ENCODE results near the gene SCO1. TPM values are rescaled to one million over a fixed set of nuclear protein-coding genes. Genes with fewer than 3 reads are reported as not detected.

Gene SCO1
- total and polyA plus RNA-seq, 2 donors (not counting 1 experiment from before 2014, with no cell fraction given): 16.7 to 56.6 TPM

GRCh38 chr17:10718547-10718946 lies 21.2 kb upstream of the SCO1 start:
- Histone ChIP-seq H3K9ac (ENCODE audit: insufficient read depth, low read length) (no peak overlapping the region), H3K27ac (ENCODE audit: insufficient read depth, low read length) (no peak overlapping the region), H3K27me3 (ENCODE audit: control insufficient read depth, insufficient read depth, low read length) (no peaks in the 10 kb centered on the region), H4K20me1 (ENCODE audit: control insufficient read depth, extremely low read depth, insufficient read depth, low read length) (no peaks in the 10 kb centered on the region), H2AFZ (ENCODE audit: low read length) (no peak overlapping the region), H3K4me3 (replicated peaks in 1 of 4; ENCODE audit: control extremely low read depth in 1 of 4, insufficient read depth in 1 of 4, low read depth in 3 of 4, low read length in 4 of 4) (no peak overlapping the region), H3K79me2 (ENCODE audit: control insufficient read depth, insufficient read depth, low read length) (no peaks in the 10 kb centered on the region), H3K36me3 (ENCODE audit: control insufficient read depth, insufficient read depth, low read length) (no peaks in the 10 kb centered on the region), H3K4me1 (ENCODE audit: control insufficient read depth, extremely low read depth, insufficient read depth, low read length) (no peaks in the 10 kb centered on the region), H3K4me2 (ENCODE audit: extremely low read depth, insufficient read depth, low read length) (no peak overlapping the region), H3K9me3 (ENCODE audit: control insufficient read depth, insufficient read depth, low read depth, low read length) (no peaks in the 10 kb centered on the region)
- TF ChIP-seq CTCF (conservative IDR thresholded peaks at IDR 0.05 in 1 of 2, IDR thresholded peaks at IDR 0.05 in 1 of 2; ENCODE audit: low read depth in 1 of 2, low read length in 2 of 2) (no peak), EZH2 (IDR thresholded peaks at IDR 0.05; ENCODE audit: low read length, missing control alignments) (no peak)
- no peak for DNase-seq (ENCODE audit: low read depth in 2 of 2)

- no peaks in the 10 kb centered on the region for H4K20me1 ChIP-seq (ENCODE audit: control insufficient read depth, extremely low read depth, insufficient read depth, low read length)
- TF ChIP-seq EZH2 (IDR thresholded peaks at IDR 0.05; ENCODE audit: low read length, missing control alignments) (no peak), CTCF (conservative IDR thresholded peaks at IDR 0.05 in 1 of 2, IDR thresholded peaks at IDR 0.05 in 1 of 2; ENCODE audit: low read depth in 1 of 2, low read length in 2 of 2) (no peak)
Measured at GRCh38 chr17:10716218-10716617, 18.9 kb upstream of the SCO1 start.

GRCh38 chr17:10713318-10713717 lies 16.0 kb upstream of the SCO1 start:
- Histone ChIP-seq H4K20me1 (ENCODE audit: control insufficient read depth, extremely low read depth, insufficient read depth, low read length) (no peaks in the 10 kb centered on the region), H3K4me2 (ENCODE audit: extremely low read depth, insufficient read depth, low read length) (no peak overlapping the region), H3K79me2 (ENCODE audit: control insufficient read depth, insufficient read depth, low read length) (no peaks in the 10 kb centered on the region), H3K9ac (ENCODE audit: insufficient read depth, low read length) (no peak overlapping the region), H3K27me3 (ENCODE audit: control insufficient read depth, insufficient read depth, low read length) (no peaks in the 10 kb centered on the region), H3K36me3 (ENCODE audit: control insufficient read depth, insufficient read depth, low read length) (peaks cover 7% of the 10 kb centered on the region), H2AFZ (ENCODE audit: low read length) (no peak overlapping the region), H3K4me3 (replicated peaks in 1 of 4; ENCODE audit: control extremely low read depth in 1 of 4, insufficient read depth in 1 of 4, low read depth in 3 of 4, low read length in 4 of 4) (no peak overlapping the region), H3K27ac (ENCODE audit: insufficient read depth, low read length) (no peak overlapping the region), H3K4me1 (ENCODE audit: control insufficient read depth, extremely low read depth, insufficient read depth, low read length) (no peaks in the 10 kb centered on the region), H3K9me3 (ENCODE audit: control insufficient read depth, insufficient read depth, low read depth, low read length) (no peaks in the 10 kb centered on the region)
- TF ChIP-seq EZH2 (IDR thresholded peaks at IDR 0.05; ENCODE audit: low read length, missing control alignments) (no peak), CTCF (conservative IDR thresholded peaks at IDR 0.05 in 1 of 2, IDR thresholded peaks at IDR 0.05 in 1 of 2; ENCODE audit: low read depth in 1 of 2, low read length in 2 of 2) (no peak)
- DNase-seq (ENCODE audit: low read depth in 2 of 2): peak in 1 of 2 donors; percentile 76

More at GRCh38 chr17:10716218-10716617, 18.9 kb upstream of the SCO1 start:
- Histone ChIP-seq H3K36me3 (ENCODE audit: control insufficient read depth, insufficient read depth, low read length) (peaks cover 7% of the 10 kb centered on the region), H3K4me2 (ENCODE audit: extremely low read depth, insufficient read depth, low read length) (no peak overlapping the region), H3K79me2 (ENCODE audit: control insufficient read depth, insufficient read depth, low read length) (no peaks in the 10 kb centered on the region), H3K9me3 (ENCODE audit: control insufficient read depth, insufficient read depth, low read depth, low read length) (no peaks in the 10 kb centered on the region), H3K27ac (ENCODE audit: insufficient read depth, low read length) (no peak overlapping the region), H2AFZ (ENCODE audit: low read length) (no peak overlapping the region), H3K27me3 (ENCODE audit: control insufficient read depth, insufficient read depth, low read length) (no peaks in the 10 kb centered on the region), H3K4me3 (replicated peaks in 1 of 4; ENCODE audit: control extremely low read depth in 1 of 4, insufficient read depth in 1 of 4, low read depth in 3 of 4, low read length in 4 of 4) (no peak overlapping the region), H3K9ac (ENCODE audit: insufficient read depth, low read length) (no peak overlapping the region), H3K4me1 (ENCODE audit: control insufficient read depth, extremely low read depth, insufficient read depth, low read length) (no peaks in the 10 kb centered on the region)
- DNase-seq (ENCODE audit: low read depth in 2 of 2): no peak

Measured in fibroblast of lung (primary cell).